Retinal pigment epithelial cell (primary cell): ENCODE measurements around the gene PHACTR3.

ENCODE experiments used
- DNase-seq: peaks from one replicate; pipeline ENCODE4 v3.0.0-alpha.2; 2010; ENCODE audit warnings: low read depth
- H3K4me3 ChIP-seq: 2 replicates; pipeline ENCODE4 v1.5.1; 2011; ENCODE audit warnings: mild to moderate bottlenecking, low read length, control low read depth, moderate library complexity
- CTCF ChIP-seq: conservative IDR thresholded peaks from 2 replicates; pipeline ENCODE4 v1.5.1; 2011; ENCODE audit warnings: low read depth, low read length, control low read depth, inconsistent platforms

The PHACTR3 gene

DNA sequence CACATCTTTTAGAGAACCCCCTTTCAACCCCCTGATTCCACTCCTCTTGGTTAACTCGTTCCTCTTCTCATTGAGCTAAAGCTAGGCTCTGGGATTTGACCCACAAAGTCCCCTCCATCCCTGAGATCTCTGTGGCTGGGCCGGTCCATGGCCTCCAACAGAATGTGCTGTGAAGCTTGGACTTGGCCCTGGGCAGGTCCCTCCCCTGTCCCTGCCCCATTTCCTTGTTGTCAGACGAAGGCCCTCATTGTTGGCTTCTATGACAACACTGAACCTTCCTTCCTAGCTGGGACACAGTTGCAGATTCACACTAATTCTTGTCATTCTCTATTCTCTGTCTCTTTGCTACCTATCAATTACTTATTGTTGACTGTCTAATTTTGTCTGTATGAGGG is 173.0 kb downstream of the PHACTR3 start:
- no peak for DNase-seq
- no peak overlapping the region for H3K4me3 ChIP-seq
- no peak for TF ChIP-seq CTCF

- TF ChIP-seq CTCF, result no peak
- no peak for DNase-seq
- H3K4me3 ChIP-seq, result no peak overlapping the region
Observed at GRCh38 chr20:59777814-59778575, 173.7 kb downstream of the PHACTR3 start.

GRCh38 chr20:59778615-59779200 is 174.4 kb downstream of the PHACTR3 start:
- H3K4me3 ChIP-seq, result no peak overlapping the region
- no peak for TF ChIP-seq CTCF
- no peak for DNase-seq

DNA sequence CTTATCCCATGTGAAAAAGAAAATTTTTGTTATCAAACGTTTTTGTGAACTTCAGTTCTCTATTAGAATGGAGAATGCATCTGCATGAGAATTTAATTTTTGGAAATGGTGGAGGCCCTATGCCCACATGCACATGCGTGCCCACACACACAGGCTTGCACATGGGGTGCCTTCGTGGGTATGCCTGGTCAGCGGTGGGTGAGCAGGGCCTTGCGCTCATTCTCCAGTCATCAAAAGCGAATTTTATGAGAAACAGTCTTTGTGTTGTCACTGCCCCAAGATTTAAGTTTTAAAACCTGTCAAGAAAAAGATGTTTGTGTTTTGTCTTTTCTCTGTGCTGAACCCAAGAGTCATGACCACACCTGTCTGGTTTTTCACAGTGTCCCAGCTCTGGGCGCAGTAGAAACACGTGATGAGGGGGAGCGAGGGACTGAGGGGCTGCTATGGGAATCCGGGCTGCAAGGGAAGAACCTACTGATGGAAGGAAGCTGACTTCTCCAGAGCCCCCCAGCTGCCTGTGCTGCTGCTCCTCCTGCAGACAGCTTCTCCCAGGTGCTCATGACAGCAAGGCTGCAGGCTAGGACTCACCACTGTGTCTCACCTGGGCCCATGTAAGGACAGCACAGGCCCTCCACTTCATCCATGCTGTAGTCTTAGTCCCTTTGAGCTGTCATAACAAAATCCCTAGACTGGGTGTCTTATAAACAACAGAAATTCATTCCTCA is 175.5 kb downstream of the PHACTR3 start:
- TF ChIP-seq CTCF, result no peak
- no peak overlapping the region for H3K4me3 ChIP-seq
- no peak for DNase-seq

DNA sequence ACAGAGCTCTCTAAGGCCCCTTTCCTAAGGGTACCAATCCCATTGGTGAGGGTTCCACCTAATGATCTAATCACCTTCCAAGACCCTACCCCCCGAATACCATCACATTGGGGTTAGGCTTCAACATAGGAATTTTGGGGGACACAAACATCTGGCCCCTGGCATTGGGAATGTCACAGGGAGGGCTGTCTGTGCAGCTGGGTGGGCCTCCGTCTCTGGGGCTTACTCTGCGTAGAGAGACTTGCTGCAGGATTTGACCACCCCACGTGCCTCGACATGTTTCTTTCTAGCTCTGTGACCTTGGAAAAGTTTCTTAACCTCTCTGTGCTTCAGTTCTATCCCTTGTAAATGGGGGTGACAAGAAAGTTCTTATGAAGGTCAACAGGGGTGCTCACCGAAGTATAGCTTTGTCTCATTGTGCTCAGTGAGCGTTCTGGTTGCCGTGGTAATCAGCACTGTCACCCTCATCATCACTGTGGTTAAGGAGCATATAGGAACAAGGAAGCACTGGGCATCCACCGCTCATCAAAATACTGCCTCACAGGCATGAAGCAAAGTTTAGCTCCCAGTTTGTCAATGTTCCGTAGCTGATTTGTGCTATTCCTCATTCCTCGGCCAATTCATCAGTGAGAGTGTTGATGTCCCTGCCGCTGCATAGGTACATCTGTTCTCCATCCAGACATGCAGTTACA is 176.3 kb downstream of the PHACTR3 start:
- no peak for DNase-seq
- no peak for TF ChIP-seq CTCF
- no peak overlapping the region for H3K4me3 ChIP-seq

- no peak overlapping the region for H3K4me3 ChIP-seq
- no peak for DNase-seq
- no peak for TF ChIP-seq CTCF
Observed at GRCh38 chr20:59781226-59781625, 176.9 kb downstream of the PHACTR3 start.
